Endothelial cell (in vitro differentiated cells): Measurements from ENCODE around the gene SMDT1. TPM values are rescaled to one million over a fixed set of nuclear protein-coding genes. Genes with fewer than 3 reads are reported as not detected.
A peak's percentile ranks its signal among the peaks of the same experiment; 100 is the strongest.

Source experiments
- DNase-seq: peaks from one replicate; pipeline ENCODE4 v3.0.0; 2021; ENCODE audit warnings: low spot score
- H3K27ac Mint-ChIP-seq: one replicate; pipeline ENCODE4 v1.8.0; 2021; ENCODE audit warnings: mixed read lengths, inconsistent platforms; ENCODE audit not compliant: unreplicated experiment
- H3K27me3 Mint-ChIP-seq: one replicate; pipeline ENCODE4 v1.8.0; 2021; ENCODE audit warnings: mild to moderate bottlenecking, moderate library complexity, mixed read lengths, inconsistent platforms; ENCODE audit not compliant: unreplicated experiment
- H3K36me3 Mint-ChIP-seq: one replicate; pipeline ENCODE4 v1.8.0; 2021; ENCODE audit warnings: mild to moderate bottlenecking, low read depth, mixed read lengths, inconsistent platforms; ENCODE audit not compliant: unreplicated experiment
- H3K4me1 Mint-ChIP-seq: one replicate; pipeline ENCODE4 v1.8.0; 2021; ENCODE audit warnings: mild to moderate bottlenecking, mixed read lengths, inconsistent platforms; ENCODE audit not compliant: unreplicated experiment
- H3K4me3 Mint-ChIP-seq: one replicate; pipeline ENCODE4 v1.8.0; 2021; ENCODE audit warnings: mild to moderate bottlenecking, mixed read lengths, inconsistent platforms; ENCODE audit not compliant: unreplicated experiment
- H3K9me3 Mint-ChIP-seq: one replicate; pipeline ENCODE4 v1.8.0; 2021; ENCODE audit warnings: mixed read lengths, inconsistent platforms; ENCODE audit not compliant: unreplicated experiment
- long read RNA-seq: library from polyadenylated mRNA; unstranded; transcript quantifications from one replicate; pipeline ENCODE4 v2.0.0, GENCODE V29; 2020; ENCODE audit not compliant: unreplicated experiment
- total RNA-seq: library from RNA; stranded (reverse); fragmentation: NEBNext Ultra II Directional; extraction: Animal tissue kit (Norgen Biotek cat#: 25700); gene quantifications from one replicate; pipeline ENCODE4 v1.2.1, GENCODE V29; 2021; ENCODE audit not compliant: unreplicated experiment
- TF ChIP-seq, protein P1 (sequence below): fragments of 200-600 bp; sonication (generic); IDR thresholded peaks from one replicate; pipeline ENCODE4 v1.5.0; 2021; ENCODE audit warnings: antibody characterized with exemption; ENCODE audit not compliant: unreplicated experiment

SMDT1 gene
- total RNA-seq: 61.1 TPM
- long read RNA-seq, transcript SMDT1-201 (3 exons, 1,567 nt): major isoform, 18 of 18 reads
- long read RNA-seq, partial matches to known transcripts: 0 of 18 reads
- long read RNA-seq, other reads (novel, unspliced or antisense): 0 of 18 reads

DNA sequence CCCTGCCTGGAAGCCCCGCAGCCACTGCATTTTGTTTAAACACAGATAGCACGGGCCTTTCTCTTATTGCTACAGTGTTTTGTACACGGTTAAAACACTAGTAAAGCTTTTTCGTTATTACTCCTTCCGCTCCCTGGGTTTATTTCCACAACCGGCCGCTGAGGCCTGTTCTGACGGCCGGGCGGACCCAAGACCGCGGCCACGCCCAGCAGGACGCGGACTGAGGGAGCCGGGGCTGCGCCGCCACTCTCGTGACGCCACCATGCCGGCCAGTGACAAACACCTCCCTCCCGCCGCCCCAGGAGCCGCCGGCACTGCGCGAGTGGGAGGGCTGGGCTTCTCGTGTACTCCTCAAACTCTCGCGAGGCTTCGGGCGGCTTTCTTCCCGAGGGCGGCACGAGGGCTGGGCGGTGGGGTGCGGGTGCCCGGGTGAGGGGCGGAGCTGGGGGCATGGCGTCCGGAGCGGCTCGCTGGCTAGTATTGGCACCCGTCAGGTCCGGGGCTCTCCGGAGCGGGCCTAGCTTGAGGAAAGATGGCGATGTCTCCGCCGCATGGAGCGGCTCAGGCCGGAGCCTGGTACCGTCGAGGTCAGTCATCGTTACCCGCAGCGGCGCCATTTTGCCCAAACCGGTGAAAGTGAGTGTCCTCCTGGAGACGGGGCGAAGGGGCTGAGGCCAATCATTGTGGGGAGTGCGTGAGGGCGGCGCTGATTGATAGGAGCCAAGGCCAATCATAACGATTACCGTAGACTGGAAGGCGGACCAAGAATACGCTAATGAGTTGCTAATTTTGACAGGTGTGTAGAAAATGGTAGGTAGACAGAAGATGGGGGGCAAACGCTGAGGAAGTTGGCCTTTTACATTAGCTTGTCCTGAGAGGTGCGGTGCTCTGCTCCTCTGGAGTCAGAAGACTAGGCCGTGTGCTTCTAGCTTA is at the start of gene SMDT1:
SMDT1 (plus strand) TSS at position 382 of the 933 bp plus-strand sequence; CDS start at position 451, 69 bp downstream.
- peak; percentile 97 for DNase-seq
- Mint-ChIP-seq H3K4me3 (peak within 1 kb of the TSS; percentile 97), H3K27me3 (peaks cover 9% of the 10 kb centered on the region), H3K4me1 (peaks cover 25% of the 10 kb centered on the region), H3K9me3 (no peaks in the 10 kb centered on the region), H3K36me3 (peaks cover 14% of the 10 kb centered on the region), H3K27ac (peak within 1 kb of the TSS; percentile 86)
- TF ChIP-seq, protein P1, sequence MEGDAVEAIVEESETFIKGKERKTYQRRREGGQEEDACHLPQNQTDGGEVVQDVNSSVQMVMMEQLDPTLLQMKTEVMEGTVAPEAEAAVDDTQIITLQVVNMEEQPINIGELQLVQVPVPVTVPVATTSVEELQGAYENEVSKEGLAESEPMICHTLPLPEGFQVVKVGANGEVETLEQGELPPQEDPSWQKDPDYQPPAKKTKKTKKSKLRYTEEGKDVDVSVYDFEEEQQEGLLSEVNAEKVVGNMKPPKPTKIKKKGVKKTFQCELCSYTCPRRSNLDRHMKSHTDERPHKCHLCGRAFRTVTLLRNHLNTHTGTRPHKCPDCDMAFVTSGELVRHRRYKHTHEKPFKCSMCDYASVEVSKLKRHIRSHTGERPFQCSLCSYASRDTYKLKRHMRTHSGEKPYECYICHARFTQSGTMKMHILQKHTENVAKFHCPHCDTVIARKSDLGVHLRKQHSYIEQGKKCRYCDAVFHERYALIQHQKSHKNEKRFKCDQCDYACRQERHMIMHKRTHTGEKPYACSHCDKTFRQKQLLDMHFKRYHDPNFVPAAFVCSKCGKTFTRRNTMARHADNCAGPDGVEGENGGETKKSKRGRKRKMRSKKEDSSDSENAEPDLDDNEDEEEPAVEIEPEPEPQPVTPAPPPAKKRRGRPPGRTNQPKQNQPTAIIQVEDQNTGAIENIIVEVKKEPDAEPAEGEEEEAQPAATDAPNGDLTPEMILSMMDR: no peak

- no peak overlapping the region for H3K4me3 Mint-ChIP-seq
- TF ChIP-seq, protein P1: no peak
- peaks cover 4% of the 10 kb centered on the region for H3K9me3 Mint-ChIP-seq
- DNase-seq: no peak
- H3K27me3 Mint-ChIP-seq: no peaks in the 10 kb centered on the region
- no peaks in the 10 kb centered on the region for H3K36me3 Mint-ChIP-seq
- H3K4me1 Mint-ChIP-seq: peaks cover 10% of the 10 kb centered on the region
- H3K27ac Mint-ChIP-seq: no peak overlapping the region
These were observed 46.0 kb upstream of the SMDT1 start for GRCh38 chr22:42033263-42034181.

- peaks cover 10% of the 10 kb centered on the region for H3K4me1 Mint-ChIP-seq
- peaks cover 4% of the 10 kb centered on the region for H3K9me3 Mint-ChIP-seq
- TF ChIP-seq, protein P1: no peak
- no peaks in the 10 kb centered on the region for H3K36me3 Mint-ChIP-seq
- no peak overlapping the region for H3K4me3 Mint-ChIP-seq
- no peak for DNase-seq
- no peaks in the 10 kb centered on the region for H3K27me3 Mint-ChIP-seq
- no peak overlapping the region for H3K27ac Mint-ChIP-seq
These were observed 44.2 kb upstream of the SMDT1 start for GRCh38 chr22:42035256-42035655.

GRCh38 chr22:42039271-42039670 is 40.2 kb upstream of the SMDT1 start:
- no peak for DNase-seq
- no peaks in the 10 kb centered on the region for H3K36me3 Mint-ChIP-seq
- no peak overlapping the region for H3K4me3 Mint-ChIP-seq
- peaks cover 3% of the 10 kb centered on the region for H3K27me3 Mint-ChIP-seq
- TF ChIP-seq, protein P1: no peak
- H3K9me3 Mint-ChIP-seq: peaks cover 10% of the 10 kb centered on the region
- peaks cover 10% of the 10 kb centered on the region for H3K4me1 Mint-ChIP-seq
- no peak overlapping the region for H3K27ac Mint-ChIP-seq
